K562 (cell line): ENCODE measurements around the gene HLA-DRB5. TPM values are rescaled to one million over a fixed set of nuclear protein-coding genes. Genes with fewer than 3 reads are reported as not detected.

Experiments used
- ATAC-seq: fragments of 200-7000 bp; cut with Tn5 transposase; 3 replicates; pipeline ENCODE4 v1.9.1; 2020; ENCODE audit warnings: moderate library complexity
- BruUV-seq: library from RNA; stranded (reverse); fragments of 400-500 nt; replicated peaks from 2 replicates; lab custom pipeline; 2021; lab: Mats Ljungman, UMichigan
- CTCF ChIA-PET: fragments of 300-600 bp; formaldehyde crosslinking; extraction: SDS; loops from one replicate; lab custom pipeline; 2021; ENCODE audit warnings: low intra/inter-chr PET ratio; lab: Yijun Ruan, JAX
- POLR2A ChIA-PET: fragments of 300-600, 350-650 bp; sonication (Branson Sonifier 250); formaldehyde crosslinking; extraction: SDS; loops from one replicate; lab custom pipeline; 2021; ENCODE audit warnings: antibody characterized with exemption, inconsistent platforms; lab: Yijun Ruan, JAX
- DNase-seq, 4 experiments: peaks; one replicate each; pipeline versions ENCODE4 v3.0.0 to v3.0.0-alpha.2; 2011 to 2018; ENCODE audit warnings: low spot score in 3 of 4, mixed read lengths in 3 of 4; ENCODE audit errors: extremely low read depth in 1 of 4
- FAIRE-seq: peaks from 2 replicates; lab custom pipeline; 2011; peaks lifted over from hg19 to GRCh38; lab: Jason Lieb, UNC
- H2AFZ ChIP-seq: 2 replicates; pipeline ENCODE4 v1.6.0; 2011; ENCODE audit warnings: low read depth, low read length, control low read depth, inconsistent platforms
- H3K27ac ChIP-seq: fragments of 200-600 bp; 3 replicates; pipeline ENCODE4 v1.8.0; 2011; ENCODE audit warnings: low read depth, mild to moderate bottlenecking, control low read depth, inconsistent platforms, low read length, moderate library complexity, mixed read lengths; ENCODE audit errors: extremely low read depth
- H3K27me3 ChIP-seq, 2 experiments: fragments of 300-600 bp in 1 of 2; 2 replicates in 1 of 2; 3 replicates in 1 of 2; pipeline versions ENCODE4 v1.6.0 to v1.8.0; 2011; ENCODE audit warnings: inconsistent platforms in 2 of 2, low read length in 2 of 2, mild to moderate bottlenecking in 1 of 2, mixed read lengths in 1 of 2, moderate library complexity in 1 of 2; ENCODE audit not compliant: control insufficient read depth in 2 of 2, insufficient read depth in 2 of 2
- H3K36me3 ChIP-seq: fragments of 300-600 bp; 3 replicates; pipeline ENCODE4 v1.8.0; 2011; ENCODE audit warnings: mild to moderate bottlenecking, low read length, inconsistent platforms; ENCODE audit not compliant: control insufficient read depth, insufficient read depth
- H3K4me1 ChIP-seq, 2 experiments: fragments of 200-600 bp in 1 of 2; replicated peaks in 1 of 2; 2 replicates in 1 of 2; 3 replicates in 1 of 2; pipeline versions ENCODE4 v1.5.1 to v1.8.0; 2011; ENCODE audit warnings: inconsistent platforms in 2 of 2, low read length in 2 of 2, mild to moderate bottlenecking in 1 of 2, mixed read lengths in 1 of 2, moderate library complexity in 1 of 2; ENCODE audit not compliant: control insufficient read depth in 2 of 2, insufficient read depth in 2 of 2
- H3K4me2 ChIP-seq: 2 replicates; pipeline ENCODE4 v1.6.1; 2011; ENCODE audit warnings: low read length, control low read depth, inconsistent platforms, mixed read lengths; ENCODE audit not compliant: insufficient read depth
- H3K4me3 ChIP-seq: fragments of 200-600 bp; sonication (generic), shearing (Covaris generic); 2 replicates; pipeline ENCODE4 v1.5.1; 2016; ENCODE audit warnings: control low read depth, inconsistent platforms
- H3K79me2 ChIP-seq: fragments of 200-600 bp; 3 replicates; pipeline ENCODE4 v1.8.0; 2011; ENCODE audit warnings: low read length, inconsistent platforms; ENCODE audit not compliant: control insufficient read depth, insufficient read depth
- H3K9ac ChIP-seq, 2 experiments: 2 replicates each; pipeline versions ENCODE4 v1.6.0 to v1.6.1; 2011; ENCODE audit warnings: low read depth in 2 of 2, low read length in 2 of 2, control low read depth in 1 of 2, inconsistent platforms in 1 of 2, mild to moderate bottlenecking in 1 of 2, mixed read lengths in 1 of 2; ENCODE audit not compliant: insufficient read depth in 1 of 2
- H3K9me1 ChIP-seq: one replicate; pipeline ENCODE4 v1.6.0; 2011; ENCODE audit warnings: inconsistent platforms, mild to moderate bottlenecking, low read length, moderate library complexity; ENCODE audit not compliant: control insufficient read depth, insufficient read depth
- H3K9me3 ChIP-seq: replicated peaks from 2 replicates; pipeline ENCODE4 v1.5.1; 2011; ENCODE audit warnings: low read depth, low read length, inconsistent platforms; ENCODE audit not compliant: control insufficient read depth, insufficient read depth
- H4K20me1 ChIP-seq: replicated peaks from 2 replicates; pipeline ENCODE4 v1.6.1; 2011; ENCODE audit warnings: low read length, inconsistent platforms, mixed read lengths; ENCODE audit not compliant: control insufficient read depth, insufficient read depth
- CHD1 ChIP-seq: fragments of 200-600 bp; sonication (generic); IDR thresholded peaks from one replicate; pipeline ENCODE4 v1.6.1; 2012; ENCODE audit warnings: mild to moderate bottlenecking, moderate library complexity, low read length, inconsistent platforms
- CUX1 ChIP-seq: fragments of 200-800 bp; sonication (Bioruptor generic); IDR thresholded peaks from 2 replicates; pipeline ENCODE4 v1.6.1; 2016; ENCODE audit warnings: missing genetic modification characterization, missing compliant biosample characterization
- POU5F1 ChIP-seq: fragments of 150-350 bp; IDR thresholded peaks from 2 replicates; pipeline ENCODE4 v1.6.1; 2014; ENCODE audit warnings: borderline replicate concordance, low read length, low read depth, mild to moderate bottlenecking; ENCODE audit not compliant: partially characterized antibody
- ZNF197 ChIP-seq: fragments of 200-800 bp; sonication (Bioruptor generic); IDR thresholded peaks from 2 replicates; pipeline ENCODE4 v1.6.1; 2016; ENCODE audit warnings: low read depth, missing genetic modification characterization, missing compliant biosample characterization
- ZNF766 ChIP-seq: fragments of 200-800 bp; sonication (Bioruptor generic); conservative IDR thresholded peaks from 2 replicates; pipeline ENCODE4 v1.6.1; 2016; ENCODE audit warnings: missing genetic modification characterization, missing compliant biosample characterization
- WGBS: fragments of 100-300 bp; shearing (Covaris generic); methylation state at CpG from one replicate; pipeline ENCODE4 v1.1.6; 2016; ENCODE audit warnings: low coverage, mixed read lengths; ENCODE audit not compliant: insufficient coverage; ENCODE audit errors: missing lambda C conversion rate; 5-methylcytosine and 5-hydroxymethylcytosine counted together
- in situ Hi-C: fragments of 300-500 bp; cut with MboI; formaldehyde crosslinking; loops from 4 replicates; pipeline ENCODE4 v1.15.0; 2018; ENCODE audit warnings: inconsistent platforms, mixed read lengths
- intact Hi-C: fragments of 100-400 bp; cut with micrococcal nuclease; formaldehyde crosslinking; loops from 2 replicates; pipeline ENCODE4 v1.14.2; 2022
- polyA plus RNA-seq, 8 experiments: library from polyadenylated mRNA; depleted of rRNA in 4 of 8; stranded (reverse) in 5 of 8; unstranded in 3 of 8; fragments of >200 nt; fragmentation: Nextera tagmentation in 2 of 8; fragmentation: Illumina TruSeq in 1 of 8; extraction: Ambion mirVana in 2 of 8; extraction: Trizol in 1 of 8; gene quantifications; 2 replicates each; pipeline versions ENCODE4 v1.2.1 to v1.2.3, GENCODE V29; 2011 to 2014; ENCODE audit warnings: inconsistent platforms in 1 of 8, missing spikeins in 1 of 8
- total RNA-seq, 7 experiments: library from RNA; depleted of rRNA in 6 of 7; stranded (reverse); fragments of >200 nt in 6 of 7; fragmentation: Illumina TruSeq in 2 of 7; extraction: Trizol in 2 of 7; gene quantifications; 2 replicates each; pipeline versions ENCODE4 v1.2.1 to v1.2.3, GENCODE V29; 2011 to 2021; ENCODE audit warnings: low replicate concordance in 1 of 7

The HLA-DRB5 gene
- total and polyA plus RNA-seq, 9 of the 15 experiments (the other 6 are each of a cell fraction or from before 2014, with no cell fraction given): not detected

DNA sequence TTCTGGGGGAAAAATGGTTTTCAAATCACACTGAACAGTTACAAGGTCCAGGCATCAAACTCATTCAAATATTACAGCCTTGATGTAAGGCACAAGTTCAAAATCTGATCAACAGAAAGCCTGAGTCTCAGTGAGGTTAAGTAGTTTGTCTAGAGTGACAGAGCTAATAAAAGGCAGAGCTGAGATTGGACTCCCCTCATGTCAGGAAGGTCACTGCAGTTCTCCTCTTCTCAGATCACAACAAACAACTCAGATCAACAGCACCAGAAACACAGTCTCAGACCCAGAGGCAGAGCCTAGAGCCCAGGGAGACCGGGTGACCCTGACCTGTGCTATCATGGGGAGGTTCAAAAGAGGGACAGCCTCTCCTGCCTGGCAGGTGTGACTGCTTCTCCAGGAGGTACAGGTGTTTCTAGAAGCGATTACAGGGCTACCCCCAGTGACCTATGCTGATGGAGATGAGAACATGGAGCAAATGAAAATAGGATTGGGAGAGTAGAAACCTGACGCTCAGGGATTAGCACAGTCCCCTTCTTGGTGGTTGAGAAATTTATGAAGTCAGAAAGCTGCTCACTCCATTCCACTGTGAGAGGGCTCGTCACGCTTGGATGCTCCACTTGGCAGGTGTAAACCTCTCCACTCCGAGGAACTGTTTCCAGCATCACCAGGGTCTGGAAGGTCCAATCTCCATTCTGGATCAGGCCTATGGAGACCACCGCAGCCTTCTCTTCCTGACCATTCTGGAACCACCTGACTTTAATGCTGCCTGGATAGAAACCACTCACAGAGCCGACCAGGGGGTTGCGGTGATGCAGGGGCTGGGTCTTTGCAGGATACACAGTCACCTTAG, 24.3 kb upstream of the HLA-DRB5 start:
- intact Hi-C loops: no loop called here

More for the DNA sequence above, 24.3 kb upstream of the HLA-DRB5 start:
- Histone ChIP-seq H3K4me1 (no peaks in the 10 kb centered on the region), H2AFZ (no peak overlapping the region), H3K9me3 (no peaks in the 10 kb centered on the region), H3K79me2 (no peaks in the 10 kb centered on the region), H3K27me3 (peaks cover 0 to 3% of the 10 kb centered on the region in 2 experiments; a peak in 1 of 5 replicates), H3K9me1 (no peaks in the 10 kb centered on the region), H3K27ac (no peak overlapping the region), H4K20me1 (no peaks in the 10 kb centered on the region), H3K9ac (no peak overlapping the region), H3K4me2 (no peak overlapping the region), H3K36me3 (no peaks in the 10 kb centered on the region), H3K4me3 (no peak overlapping the region)
- no TSS peak for BruUV-seq
- TF ChIP-seq CHD1: no peak
- TF ChIP-seq ZNF197 (CRISPR knock-in tag): no peak
- TF ChIP-seq ZNF766: no peak
- no peak for TF ChIP-seq CUX1 (CRISPR knock-in tag)
- TF ChIP-seq POU5F1: no peak
- ChIA-PET POLR2A (interaction anchor here (1.2 kb wide), 1 partner anchor 9 kb away, joined by 4 read pairs; no protein-coding TSS in a partner anchor), CTCF (no interaction called here)
- FAIRE-seq: no peak
- DNase-seq: no peak
- ATAC-seq: no peak
- WGBS: 0% methylated on average over 5 of the region's 9 CpGs
- in situ Hi-C loops: no loop called here
